GM13976 (cell line): ENCODE results near the gene CEP135.
"Not testable (repeated sequence)": the region's sequence is repeated elsewhere in the genome, so short reads cannot be mapped to it uniquely, and the experiment has no call there.

Source experiments
- DNase-seq: peaks from one replicate; pipeline ENCODE4 v3.0.0; 2012; ENCODE audit warnings: low spot score
- in situ Hi-C: fragments of 300-500 bp; cut with MboI; formaldehyde crosslinking; loops from one replicate; pipeline ENCODE4 v1.12.0; 2022; ENCODE audit warnings: low sequenced_read_pairs, mixed read lengths, inconsistent platforms; ENCODE audit not compliant: unreplicated experiment
- TF ChIP-seq, protein P1 (sequence below): IDR thresholded peaks from 2 replicates; pipeline ENCODE4 v1.5.1; 2012; ENCODE audit warnings: borderline replicate concordance, mild to moderate bottlenecking; ENCODE audit not compliant: insufficient read depth; ENCODE audit errors: extremely low read depth, missing control alignments, control extremely low read depth

Gene CEP135

DNA sequence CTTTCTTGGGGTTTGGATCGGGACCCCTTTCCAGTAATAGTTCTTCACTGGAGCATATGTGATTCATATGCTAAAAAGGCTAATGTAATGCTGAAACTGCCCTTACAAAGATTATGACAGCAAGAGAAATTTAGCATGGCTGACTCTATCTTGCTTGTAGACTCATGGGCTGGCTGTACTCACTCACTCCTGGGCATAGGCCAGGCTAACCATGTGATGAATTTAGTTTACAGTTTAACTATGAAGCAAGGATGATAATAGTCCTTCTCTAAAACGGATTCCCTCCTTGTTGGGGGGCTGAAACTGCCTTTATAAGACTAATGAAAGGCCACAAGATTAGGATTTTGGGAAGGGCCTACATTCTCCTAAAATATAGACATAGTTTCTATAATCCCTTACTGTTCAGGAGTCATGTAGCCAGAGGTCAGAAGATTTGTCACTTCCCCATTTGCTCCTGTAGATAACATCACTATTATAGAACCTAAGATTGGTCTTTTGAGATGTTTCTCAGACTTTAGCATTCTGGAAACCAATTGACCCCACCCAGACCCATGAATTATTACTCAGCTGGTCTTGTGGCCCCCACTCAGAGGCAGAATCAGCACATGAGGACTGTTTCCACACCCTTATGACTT is 20.8 kb upstream of the CEP135 start:
- in situ Hi-C loops: no loop called here
- TF ChIP-seq, protein P1, sequence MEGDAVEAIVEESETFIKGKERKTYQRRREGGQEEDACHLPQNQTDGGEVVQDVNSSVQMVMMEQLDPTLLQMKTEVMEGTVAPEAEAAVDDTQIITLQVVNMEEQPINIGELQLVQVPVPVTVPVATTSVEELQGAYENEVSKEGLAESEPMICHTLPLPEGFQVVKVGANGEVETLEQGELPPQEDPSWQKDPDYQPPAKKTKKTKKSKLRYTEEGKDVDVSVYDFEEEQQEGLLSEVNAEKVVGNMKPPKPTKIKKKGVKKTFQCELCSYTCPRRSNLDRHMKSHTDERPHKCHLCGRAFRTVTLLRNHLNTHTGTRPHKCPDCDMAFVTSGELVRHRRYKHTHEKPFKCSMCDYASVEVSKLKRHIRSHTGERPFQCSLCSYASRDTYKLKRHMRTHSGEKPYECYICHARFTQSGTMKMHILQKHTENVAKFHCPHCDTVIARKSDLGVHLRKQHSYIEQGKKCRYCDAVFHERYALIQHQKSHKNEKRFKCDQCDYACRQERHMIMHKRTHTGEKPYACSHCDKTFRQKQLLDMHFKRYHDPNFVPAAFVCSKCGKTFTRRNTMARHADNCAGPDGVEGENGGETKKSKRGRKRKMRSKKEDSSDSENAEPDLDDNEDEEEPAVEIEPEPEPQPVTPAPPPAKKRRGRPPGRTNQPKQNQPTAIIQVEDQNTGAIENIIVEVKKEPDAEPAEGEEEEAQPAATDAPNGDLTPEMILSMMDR: no peak
- no peak for DNase-seq

DNA sequence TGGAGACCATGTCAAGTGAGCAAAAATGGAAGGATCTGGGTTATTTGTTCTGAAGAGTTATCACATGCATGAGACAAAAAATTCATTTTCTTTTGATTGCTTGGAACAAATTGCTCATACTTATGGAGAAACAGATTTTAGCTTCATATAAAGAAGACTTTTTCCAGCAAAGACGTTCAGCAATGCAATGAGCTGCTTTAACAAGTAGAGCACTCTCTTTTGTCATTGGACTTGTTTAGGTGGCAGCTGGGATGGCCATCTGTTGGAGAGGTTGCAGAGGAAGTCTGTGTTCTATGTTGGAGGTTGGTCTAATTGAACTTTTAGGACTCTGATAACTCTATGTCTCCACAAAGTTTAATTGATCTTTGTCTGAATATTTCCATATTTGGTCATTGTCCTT is 19.9 kb upstream of the CEP135 start:
- in situ Hi-C loops: no loop called here
- DNase-seq: no peak
- TF ChIP-seq, protein P1: no peak

DNA sequence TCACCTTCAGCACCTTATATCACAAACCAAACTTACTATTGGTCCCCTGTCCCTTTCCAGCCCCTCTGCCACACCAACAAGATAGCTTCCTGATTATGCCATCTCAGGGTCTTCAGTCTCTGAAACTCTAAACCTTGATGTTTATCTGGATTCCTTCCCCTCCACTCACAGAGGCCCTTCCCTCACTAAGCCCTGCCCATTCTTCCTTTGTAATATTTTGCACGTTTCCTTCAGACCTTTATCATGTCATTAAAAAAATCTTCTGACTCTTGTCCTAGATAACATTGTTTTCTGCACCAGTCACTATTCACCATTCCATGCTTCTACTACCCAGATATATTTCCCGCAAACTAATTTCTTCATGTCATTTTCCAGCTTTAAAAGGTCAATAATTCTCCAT is 17.7 kb upstream of the CEP135 start:
- in situ Hi-C loops: no loop called here
- no peak for DNase-seq
- TF ChIP-seq, protein P1: no peak

DNA sequence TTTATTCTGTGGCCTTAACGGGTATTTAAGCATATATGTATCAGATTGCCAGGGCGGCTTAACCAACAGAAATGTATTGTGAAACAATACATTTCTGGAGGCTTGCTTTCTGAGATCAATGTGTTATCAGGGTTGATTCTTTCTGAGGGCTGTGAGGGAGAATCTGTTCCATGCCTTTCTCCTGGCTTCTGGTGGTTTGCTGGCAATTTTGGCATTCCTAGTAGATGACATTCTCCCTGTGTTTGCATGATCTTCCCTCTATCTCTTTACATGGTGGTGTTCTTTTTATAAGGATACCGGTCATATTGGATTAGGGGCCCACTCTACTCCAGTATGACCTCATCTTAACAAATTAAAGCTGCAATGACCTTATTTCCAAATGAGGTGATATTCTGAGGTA is 16.9 kb upstream of the CEP135 start:
- in situ Hi-C loops: no loop called here
- TF ChIP-seq, protein P1: no peak
- no peak for DNase-seq

DNA sequence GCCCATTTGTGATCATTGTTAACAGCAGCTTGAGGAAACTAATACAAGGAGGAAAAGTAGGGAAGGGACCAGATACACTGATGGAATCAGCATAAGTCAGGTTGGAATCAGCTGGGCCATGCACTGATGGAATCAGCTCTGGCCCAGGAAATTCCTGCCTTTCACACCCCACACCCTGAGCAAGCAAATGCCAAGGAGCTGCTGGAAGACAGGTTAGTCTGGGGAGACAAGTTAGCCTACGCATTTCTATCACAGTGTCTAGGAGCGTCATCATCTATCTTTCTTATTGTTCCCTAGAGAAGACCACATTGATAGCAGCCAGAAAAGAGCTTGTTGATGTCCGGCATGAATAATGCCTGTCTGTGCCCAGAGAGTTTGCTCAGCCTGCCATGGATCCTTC is 16.2 kb upstream of the CEP135 start:
- DNase-seq: no peak
- in situ Hi-C loops: no loop called here
- TF ChIP-seq, protein P1: no peak

DNA sequence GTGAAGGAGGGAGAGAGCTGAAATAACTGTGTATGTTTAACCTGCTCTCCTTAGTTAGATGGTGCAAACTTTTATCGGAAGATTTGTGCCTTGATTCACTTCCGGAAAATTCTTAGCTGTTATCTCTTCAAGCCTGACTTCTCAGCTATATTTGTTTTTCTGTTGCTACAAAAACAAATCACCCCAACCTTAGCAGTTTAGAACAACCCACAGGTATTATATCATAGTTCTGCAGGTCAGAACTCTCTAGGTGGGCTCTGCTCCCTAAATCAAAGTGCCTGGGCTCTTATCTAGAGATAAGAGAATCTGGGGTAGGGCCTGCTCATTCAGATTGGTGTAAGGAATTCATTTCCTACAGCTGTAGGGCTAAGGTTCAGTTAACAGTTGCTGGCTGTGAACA is 15.1 kb upstream of the CEP135 start:
- DNase-seq: no peak
- in situ Hi-C loops: no loop called here
- TF ChIP-seq, protein P1: no peak

DNA sequence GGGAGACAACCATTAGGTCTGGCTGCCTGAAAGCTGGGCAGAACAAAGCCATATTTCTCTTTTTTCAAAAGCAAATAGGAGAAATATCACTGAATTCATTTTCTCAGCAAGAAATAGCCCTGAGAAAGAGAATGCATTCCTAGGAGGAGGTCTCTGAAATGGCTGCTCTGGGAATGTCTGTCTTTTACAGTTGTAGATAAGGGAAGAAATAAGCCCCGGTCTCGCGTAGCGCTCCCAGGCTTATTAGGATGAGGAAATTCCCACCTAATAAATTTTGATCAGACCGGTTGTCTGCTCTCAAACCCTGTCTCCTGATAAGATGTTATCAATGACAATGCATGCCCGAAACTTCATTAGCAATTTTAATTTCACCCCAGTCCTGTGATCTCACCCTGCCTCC is 12.8 kb upstream of the CEP135 start:
- DNase-seq, in situ Hi-C loops: not testable (repeated sequence)
